ENCODE measurements around the gene MEIS1. TPM values are rescaled to one million over a fixed set of nuclear protein-coding genes. Genes with fewer than 3 reads are reported as not detected.

MEIS1 gene
- total and polyA plus RNA-seq, 2 donors (not counting 3 experiments of a cell fraction or from before 2014, with no cell fraction given): 10.0 to 26.5 TPM

GRCh38 chr2:66515743-66516142 lies 80.8 kb downstream of the MEIS1 start:
- POLR2A ChIA-PET: no interaction called here
- DNase-seq (ENCODE audit: low read depth, low spot score) (peak; percentile 75), FAIRE-seq (peak; percentile 40)
- dilution Hi-C loops (cut with MboI; ENCODE audit: extremely low pct_ligation_motif_present, low sequenced_read_pairs) (no loop called here), intact Hi-C loops (cut with micrococcal nuclease) (no loop called here)
- no TSS peak for BruUV-seq (replicated peaks)
- Histone ChIP-seq H2AFZ (ENCODE audit: low read depth, low read length) (no peak overlapping the region), H3K27ac (ENCODE audit: insufficient read depth, low read depth, low read length) (no peak overlapping the region), H3K4me2 (ENCODE audit: insufficient read depth, low read length) (no peak overlapping the region), H3K36me3 (ENCODE audit: control insufficient read depth in 2 of 2, extremely low read depth in 1 of 2, insufficient read depth in 2 of 2, low read length in 2 of 2) (no peaks in the 10 kb centered on the region), H3K9me3 (replicated peaks; ENCODE audit: control insufficient read depth, insufficient read depth, low read length) (no peaks in the 10 kb centered on the region), H3K4me3 (replicated peaks in 1 of 3; ENCODE audit: insufficient read depth in 1 of 3, low read depth in 1 of 3, low read length in 3 of 3) (no peak overlapping the region), H3K79me2 (ENCODE audit: control insufficient read depth, insufficient read depth, low read length) (no peaks in the 10 kb centered on the region), H3K27me3 (ENCODE audit: control insufficient read depth in 2 of 2, insufficient read depth in 2 of 2, low read length in 2 of 2) (no peaks in the 10 kb centered on the region), H3K4me1 (ENCODE audit: control insufficient read depth, extremely low read depth, insufficient read depth, low read length) (peaks cover 9% of the 10 kb centered on the region), H4K20me1 (replicated peaks; ENCODE audit: control insufficient read depth, extremely low read depth, insufficient read depth, low read length) (no peaks in the 10 kb centered on the region), H3K9ac (replicated peaks; ENCODE audit: extremely low read depth, insufficient read depth, low read length) (no peak overlapping the region), H3K9me1 (replicated peaks; ENCODE audit: control insufficient read depth, extremely low read depth, insufficient read depth, low read length) (peaks cover 3% of the 10 kb centered on the region)
- CTCF ChIA-PET: no interaction called here
- TF ChIP-seq POLR2A (IDR thresholded peaks at IDR 0.05; ENCODE audit: low read depth, low read length): no peak
- TF ChIP-seq MAX (IDR thresholded peaks at IDR 0.05; ENCODE audit: insufficient read depth, insufficient read length): no peak
- TF ChIP-seq JUN (IDR thresholded peaks at IDR 0.05; ENCODE audit: borderline replicate concordance, insufficient read depth, insufficient read length, low read depth): peak; percentile 44
- TF ChIP-seq FOS (IDR thresholded peaks at IDR 0.05; ENCODE audit: borderline replicate concordance, insufficient read depth, low read length): peak; percentile 37

- H3K9me1 ChIP-seq (replicated peaks; ENCODE audit: control insufficient read depth, extremely low read depth, insufficient read depth, low read length): peaks cover 3% of the 10 kb centered on the region
- H3K4me2 ChIP-seq (ENCODE audit: insufficient read depth, low read length): no peak overlapping the region
- dilution Hi-C loops (cut with MboI; ENCODE audit: extremely low pct_ligation_motif_present, low sequenced_read_pairs) (no loop called here), intact Hi-C loops (cut with micrococcal nuclease) (no loop called here)
- H3K4me1 ChIP-seq (ENCODE audit: control insufficient read depth, extremely low read depth, insufficient read depth, low read length): peaks cover 9% of the 10 kb centered on the region
- FAIRE-seq: no peak
- no peak for TF ChIP-seq FOS (IDR thresholded peaks at IDR 0.05; ENCODE audit: borderline replicate concordance, insufficient read depth, low read length)
- no peak for TF ChIP-seq MAX (IDR thresholded peaks at IDR 0.05; ENCODE audit: insufficient read depth, insufficient read length)
- TF ChIP-seq JUN (IDR thresholded peaks at IDR 0.05; ENCODE audit: borderline replicate concordance, insufficient read depth, insufficient read length, low read depth): no peak
- no peak for TF ChIP-seq CTCF (IDR thresholded peaks at IDR 0.05; ENCODE audit: extremely low read depth in 1 of 2, insufficient read depth in 1 of 2, low read depth in 1 of 2, low read length in 2 of 2)
- TF ChIP-seq MYC (IDR thresholded peaks at IDR 0.05; ENCODE audit: low read depth, low read length): no peak
- TF ChIP-seq POLR2AphosphoS5 (IDR thresholded peaks at IDR 0.05; ENCODE audit: insufficient read depth, low read depth, low read length): no peak
- TF ChIP-seq POLR2A (IDR thresholded peaks at IDR 0.05; ENCODE audit: low read depth, low read length): no peak
- no peak for TF ChIP-seq EZH2 (IDR thresholded peaks at IDR 0.05; ENCODE audit: borderline replicate concordance, low read depth, low read length, severe bottlenecking)
- TF ChIP-seq GATA2 (IDR thresholded peaks at IDR 0.05; ENCODE audit: insufficient read depth, insufficient read length, low read depth, low read length): no peak
- no peaks in the 10 kb centered on the region for H3K27me3 ChIP-seq (ENCODE audit: control insufficient read depth in 2 of 2, insufficient read depth in 2 of 2, low read length in 2 of 2)
- no peak for DNase-seq (ENCODE audit: low read depth, low spot score)
- no TSS peak for BruUV-seq (replicated peaks)
- H2AFZ ChIP-seq (ENCODE audit: low read depth, low read length): no peak overlapping the region
- POLR2A ChIA-PET: no interaction called here
- no peaks in the 10 kb centered on the region for H3K36me3 ChIP-seq (ENCODE audit: control insufficient read depth in 2 of 2, extremely low read depth in 1 of 2, insufficient read depth in 2 of 2, low read length in 2 of 2)
- no peaks in the 10 kb centered on the region for H3K9me3 ChIP-seq (replicated peaks; ENCODE audit: control insufficient read depth, insufficient read depth, low read length)
- H3K9ac ChIP-seq (replicated peaks; ENCODE audit: extremely low read depth, insufficient read depth, low read length): no peak overlapping the region
- H3K27ac ChIP-seq (ENCODE audit: insufficient read depth, low read depth, low read length): no peak overlapping the region
- no peaks in the 10 kb centered on the region for H3K79me2 ChIP-seq (ENCODE audit: control insufficient read depth, insufficient read depth, low read length)
- H3K4me3 ChIP-seq (replicated peaks in 1 of 3; ENCODE audit: insufficient read depth in 1 of 3, low read depth in 1 of 3, low read length in 3 of 3): no peak overlapping the region
- no peaks in the 10 kb centered on the region for H4K20me1 ChIP-seq (replicated peaks; ENCODE audit: control insufficient read depth, extremely low read depth, insufficient read depth, low read length)
- CTCF ChIA-PET: no interaction called here
Observed at GRCh38 chr2:66516499-66516898, 81.6 kb downstream of the MEIS1 start.

Measured in endothelial cell of umbilical vein (primary cell).